Activated CD4-positive, alpha-beta T cell treated with anti-CD3 and anti-CD28 coated beads, Interleukin-2, amount 50 U/mL, for 48 hours (primary cell): ENCODE results near the gene CYP2A13.
"Not testable (repeated sequence)": the region's sequence is repeated elsewhere in the genome, so short reads cannot be mapped to it uniquely, and the experiment has no call there.

ENCODE experiments used
- DNase-seq, 2 experiments: peaks; one replicate each; pipeline ENCODE4 v3.0.0-alpha.2; 2020

The CYP2A13 gene

GRCh38 chr19:41120929-41121911 is 33.0 kb downstream of the CYP2A13 start:
- DNase-seq, result not testable (repeated sequence)

DNA sequence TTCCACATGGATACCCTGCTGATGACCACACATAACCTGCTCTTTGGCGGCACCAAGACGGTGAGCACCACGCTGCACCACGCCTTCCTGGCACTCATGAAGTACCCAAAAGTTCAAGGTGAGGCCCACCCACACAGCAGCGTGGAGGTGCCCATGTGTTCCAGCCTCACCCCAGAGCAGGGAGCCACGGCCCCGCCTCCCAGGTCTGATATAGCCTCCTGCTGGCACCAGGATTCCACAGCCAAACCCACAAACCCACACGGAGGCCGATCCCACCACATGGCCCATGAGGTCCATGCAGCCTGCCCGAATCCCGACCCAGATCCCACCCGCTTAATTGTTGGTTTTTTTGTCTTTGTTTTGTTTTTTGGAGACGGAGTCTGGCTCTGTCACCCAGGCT is 34.6 kb downstream of the CYP2A13 start:
- not testable (repeated sequence) for DNase-seq

DNA sequence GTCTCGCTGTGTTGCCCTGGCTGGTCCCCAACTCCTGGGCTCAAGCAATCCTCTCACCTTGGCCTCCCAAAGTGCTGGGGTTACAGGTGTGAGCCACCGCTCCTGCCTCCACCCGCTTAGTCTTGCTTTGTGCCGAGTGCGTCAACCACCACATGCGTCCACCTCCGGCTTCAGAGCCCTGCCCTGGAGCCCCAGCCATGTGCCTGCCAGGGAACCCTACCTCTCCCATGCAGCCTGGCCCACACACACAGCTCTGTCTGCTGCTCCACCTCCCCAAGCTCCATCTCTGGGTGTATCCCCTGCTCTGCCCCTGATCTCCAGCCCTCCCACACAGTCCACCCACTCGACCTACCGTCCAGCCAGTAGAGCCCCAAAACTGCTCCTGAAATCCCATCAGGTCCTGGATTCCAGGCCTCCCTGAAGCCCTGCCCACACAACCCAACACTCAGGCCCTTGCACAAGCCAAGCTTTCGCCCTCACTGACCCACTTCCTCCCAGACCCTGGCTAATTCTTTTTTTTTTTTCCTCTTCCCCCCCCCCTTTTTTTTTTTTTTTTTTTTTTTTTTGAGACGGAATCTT is 35.6 kb downstream of the CYP2A13 start:
- DNase-seq, result no peak

DNA sequence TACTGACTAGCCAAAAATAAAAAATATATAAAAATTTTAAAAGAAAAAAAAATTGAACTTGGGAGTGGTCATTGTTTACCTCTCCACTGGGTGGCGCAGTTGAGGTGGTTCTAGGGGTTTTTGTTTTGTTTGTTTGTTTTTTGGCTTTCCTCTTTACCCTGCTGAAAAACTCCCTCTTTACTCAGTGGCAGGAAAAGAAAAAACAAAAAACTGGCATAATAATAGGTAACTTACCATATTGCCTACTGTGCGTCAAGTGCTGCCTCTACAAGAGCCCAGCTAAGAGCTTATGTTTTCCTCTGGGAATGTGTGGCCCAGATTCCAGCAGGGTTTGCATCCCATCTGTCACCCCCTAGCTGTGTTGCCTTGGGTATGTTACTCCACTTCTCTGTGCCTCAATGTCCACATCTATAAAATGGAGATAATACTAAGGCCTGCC is 38.5 kb downstream of the CYP2A13 start:
- DNase-seq, result peak; percentile 43 to 60

DNA sequence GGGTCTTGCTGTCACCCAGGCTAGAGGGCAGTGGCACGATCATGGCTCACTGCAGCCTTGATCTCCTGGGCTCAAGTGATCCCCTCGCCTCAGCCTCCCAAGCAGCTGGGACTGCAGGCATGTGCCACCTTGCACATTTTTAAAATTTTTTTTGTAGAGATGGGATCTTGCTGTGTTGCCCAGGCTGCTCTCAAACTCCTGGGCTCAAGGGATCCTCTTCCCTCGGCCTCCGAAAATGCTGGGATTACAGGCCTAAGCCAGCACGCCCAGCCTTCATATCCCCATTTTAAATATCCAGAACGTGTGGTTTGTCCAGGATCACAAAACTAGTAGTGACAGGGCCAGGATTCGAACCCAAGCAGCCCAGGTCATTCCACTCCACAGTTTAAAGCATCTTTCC is 39.1 kb downstream of the CYP2A13 start:
- not testable (repeated sequence) for DNase-seq

- DNase-seq, result peak; percentile 93 to 95
Observed at GRCh38 chr19:41127801-41128300, 39.6 kb downstream of the CYP2A13 start.

GRCh38 chr19:41128692-41129091 is 40.4 kb downstream of the CYP2A13 start:
- no peak for DNase-seq

DNA sequence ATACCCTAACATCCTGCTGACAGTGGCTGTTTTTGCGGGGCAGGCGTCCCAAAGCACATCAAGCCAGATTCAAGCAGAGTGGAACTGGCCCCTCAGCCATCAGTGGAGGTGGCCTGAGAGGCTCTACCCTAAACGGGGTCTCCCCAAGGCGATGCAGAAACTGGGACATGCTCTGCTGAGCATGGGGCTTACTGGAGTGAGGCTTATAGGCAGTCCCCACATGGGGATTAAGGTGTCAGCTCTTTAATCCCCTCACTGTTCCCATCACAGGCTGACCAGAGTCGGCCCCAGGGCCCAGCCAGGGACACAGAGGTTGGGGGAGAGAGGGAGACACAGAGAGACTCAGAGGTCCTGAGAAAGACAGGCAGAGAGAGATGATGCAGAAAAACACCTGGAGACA is 42.9 kb downstream of the CYP2A13 start:
- no peak for DNase-seq

DNA sequence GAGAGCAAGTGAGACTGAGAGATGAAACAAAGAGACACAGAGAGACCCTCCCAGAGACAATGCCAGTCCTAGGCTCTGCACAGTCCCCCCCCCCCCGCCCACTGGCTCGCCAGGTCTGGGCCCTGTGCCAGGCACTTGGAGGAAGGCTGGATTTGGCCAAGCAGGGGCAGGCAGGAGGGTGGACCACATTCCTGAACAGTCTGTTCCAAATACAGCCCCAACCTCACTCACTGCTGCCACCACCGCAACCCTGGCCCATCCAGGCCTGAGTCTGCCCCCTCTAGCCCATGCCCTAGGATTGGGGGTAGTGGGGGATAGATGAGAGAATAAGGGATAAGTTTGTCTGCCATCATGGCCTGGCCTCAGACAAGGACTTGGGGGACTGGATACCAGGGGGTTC is 45.0 kb downstream of the CYP2A13 start:
- DNase-seq, result no peak

GRCh38 chr19:41134616-41135015 is 46.4 kb downstream of the CYP2A13 start:
- DNase-seq, result no peak

GRCh38 chr19:41135390-41136384 is 47.4 kb downstream of the CYP2A13 start:
- DNase-seq, result peak; percentile 56 to 58

DNA sequence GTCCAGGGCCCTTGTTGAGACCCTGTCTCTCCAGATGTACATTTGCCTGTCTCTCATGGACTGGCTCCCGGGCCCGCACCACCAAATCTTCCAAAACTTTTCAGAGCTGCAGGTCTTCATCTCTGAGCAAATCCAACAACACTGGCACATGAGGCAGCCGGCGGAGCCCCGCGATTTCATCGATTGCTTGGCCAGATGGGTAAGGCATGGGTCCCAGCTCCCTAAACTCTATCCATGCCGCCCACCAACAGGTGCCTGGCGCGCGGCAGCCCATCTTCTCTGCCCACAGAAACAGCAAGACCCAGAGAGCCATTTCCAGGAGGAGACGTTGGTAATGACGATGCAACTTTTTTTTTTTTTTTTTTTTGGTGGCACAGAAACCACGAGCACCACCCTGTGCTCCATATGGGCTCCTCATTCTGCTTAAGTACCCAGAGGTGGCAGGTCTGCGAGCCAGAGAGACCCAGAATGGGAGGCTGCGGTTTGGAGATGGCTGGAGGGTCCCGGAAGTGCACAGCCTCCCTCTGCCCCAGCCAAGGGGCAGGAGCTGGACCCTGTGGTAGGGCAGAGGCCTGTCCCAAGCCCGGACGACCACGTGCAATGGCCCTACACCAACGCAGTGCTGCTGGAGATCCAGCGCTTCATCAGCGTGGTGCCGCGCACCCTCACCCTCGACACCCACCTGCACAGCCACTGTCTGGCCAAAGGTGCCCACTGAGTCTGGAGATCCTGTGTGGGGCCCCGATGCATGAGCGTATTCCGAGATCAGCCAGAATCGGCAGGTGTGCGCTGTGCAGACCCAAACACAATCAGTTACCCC is 48.6 kb downstream of the CYP2A13 start:
- no peak for DNase-seq

- DNase-seq, result peak; percentile 88 to 92
Observed at GRCh38 chr19:41144403-41144802, 56.2 kb downstream of the CYP2A13 start.
